ENCODE measurements around the gene ATP8A2. TPM values are rescaled to one million over a fixed set of nuclear protein-coding genes. Genes with fewer than 3 reads are reported as not detected.

ATP8A2 gene
- polyA plus RNA-seq (2013, experiment 1 of 2), result 0.33 TPM
- polyA plus RNA-seq (2013, experiment 2 of 2), result 0.27 TPM

- peak within 1 kb of the TSS; percentile 97 for H3K4me2 ChIP-seq (ENCODE audit: low read length, poor library complexity, severe bottlenecking)
Measured at GRCh38 chr13:25371875-25372283, at the start of gene ATP8A2. TSS of gene ATP8A2 (plus strand) at chr13:25371974. CDS start at chr13:25372213, 239 bp downstream.

GRCh38 chr13:25324100-25324499 is 47.7 kb upstream of the ATP8A2 start:
- H3K18ac ChIP-seq (ENCODE audit: low read depth in 1 of 2, low read length in 2 of 2), result no peak overlapping the region
- H4K91ac ChIP-seq (ENCODE audit: low read length), result no peak overlapping the region
- H3K4me3 ChIP-seq (ENCODE audit: insufficient read depth in 1 of 2, low read depth in 1 of 2, low read length in 2 of 2), result no peak overlapping the region
- no peak overlapping the region for H2BK120ac ChIP-seq (ENCODE audit: low read depth, low read length)
- H4K8ac ChIP-seq (ENCODE audit: low read length), result no peak overlapping the region
- no peak overlapping the region for H2BK12ac ChIP-seq (ENCODE audit: low read length in 2 of 2)
- H2AK5ac ChIP-seq (ENCODE audit: low read length, severe bottlenecking), result no peak overlapping the region
- no peak overlapping the region for H2BK5ac ChIP-seq (ENCODE audit: low read depth, low read length, poor library complexity, severe bottlenecking)
- H3K27ac ChIP-seq (ENCODE audit: low read length, poor library complexity, severe bottlenecking), result no peak overlapping the region
- 91% methylated on average over 1 of the region's 2 CpGs for WGBS
- peak overlapping the region in 1 of 2 experiments; percentile 79 for H3K23ac ChIP-seq (ENCODE audit: low read length in 2 of 2)
- H3K79me1 ChIP-seq (replicated peaks; ENCODE audit: low read length, poor library complexity, severe bottlenecking), result peaks cover 6% of the 10 kb centered on the region
- H3K9ac ChIP-seq (ENCODE audit: low read length), result no peak overlapping the region
- H3K27me3 ChIP-seq (ENCODE audit: control insufficient read depth in 1 of 2, insufficient read depth in 1 of 2, low read length in 2 of 2), result no peaks in the 10 kb centered on the region
- H3K9me3 ChIP-seq (ENCODE audit: control insufficient read depth, low read length), result no peaks in the 10 kb centered on the region
- no peak overlapping the region for H3K4ac ChIP-seq (ENCODE audit: low read depth in 1 of 2, low read length in 2 of 2)
- H2AFZ ChIP-seq (ENCODE audit: low read depth, low read length), result no peak overlapping the region
- H2BK15ac ChIP-seq (ENCODE audit: low read depth, poor library complexity, severe bottlenecking), result no peak overlapping the region
- peaks cover 3 to 93% of the 10 kb centered on the region in 2 experiments for H3K36me3 ChIP-seq (ENCODE audit: control insufficient read depth in 1 of 2, insufficient read depth in 2 of 2, low read depth in 1 of 2, low read length in 2 of 2)
- H3K4me1 ChIP-seq (ENCODE audit: control insufficient read depth, insufficient read depth, low read depth, low read length), result no peaks in the 10 kb centered on the region
- no peak overlapping the region for H3K14ac ChIP-seq (ENCODE audit: low read length in 2 of 2)
- DNase-seq, result no peak
- no peak overlapping the region for H3K4me2 ChIP-seq (ENCODE audit: low read length, poor library complexity, severe bottlenecking)

More at GRCh38 chr13:25371875-25372283, at the start of gene ATP8A2:
- no peak for DNase-seq
- Histone ChIP-seq H3K4ac (ENCODE audit: low read depth in 1 of 2, low read length in 2 of 2) (no peak within 1 kb of the TSS), H2BK5ac (ENCODE audit: low read depth, low read length, poor library complexity, severe bottlenecking) (no peak within 1 kb of the TSS), H2AFZ (ENCODE audit: low read depth, low read length) (peak within 1 kb of the TSS; percentile 58), H2AK5ac (ENCODE audit: low read length, severe bottlenecking) (no peak within 1 kb of the TSS), H3K9ac (ENCODE audit: low read length) (no peak within 1 kb of the TSS), H3K4me3 (ENCODE audit: insufficient read depth in 1 of 2, low read depth in 1 of 2, low read length in 2 of 2) (peak within 1 kb of the TSS; percentile 56 to 65), H4K8ac (ENCODE audit: low read length) (peak within 1 kb of the TSS; percentile 21), H3K79me1 (replicated peaks; ENCODE audit: low read length, poor library complexity, severe bottlenecking) (no peaks in the 10 kb centered on the region), H3K4me1 (ENCODE audit: control insufficient read depth, insufficient read depth, low read depth, low read length) (peaks cover 11% of the 10 kb centered on the region), H3K23ac (ENCODE audit: low read length in 2 of 2) (no peak within 1 kb of the TSS), H3K27me3 (ENCODE audit: control insufficient read depth in 1 of 2, insufficient read depth in 1 of 2, low read length in 2 of 2) (peaks cover 54 to 71% of the 10 kb centered on the region in 2 experiments), H3K27ac (ENCODE audit: low read length, poor library complexity, severe bottlenecking) (no peak within 1 kb of the TSS), H3K9me3 (ENCODE audit: control insufficient read depth, low read length) (no peaks in the 10 kb centered on the region), H3K14ac (ENCODE audit: low read length in 2 of 2) (no peak within 1 kb of the TSS), H2BK15ac (ENCODE audit: low read depth, poor library complexity, severe bottlenecking) (peak within 1 kb of the TSS; percentile 26), H3K18ac (ENCODE audit: low read depth in 1 of 2, low read length in 2 of 2) (no peak within 1 kb of the TSS), H2BK120ac (ENCODE audit: low read depth, low read length) (no peak within 1 kb of the TSS), H2BK12ac (ENCODE audit: low read length in 2 of 2) (no peak within 1 kb of the TSS), H3K36me3 (ENCODE audit: control insufficient read depth in 1 of 2, insufficient read depth in 2 of 2, low read depth in 1 of 2, low read length in 2 of 2) (peaks cover 0 to 4% of the 10 kb centered on the region in 2 experiments), H4K91ac (ENCODE audit: low read length) (peak within 1 kb of the TSS; percentile 28)
- WGBS, result under 1% methylated on average over 37 of the region's 58 CpGs

GRCh38 chr13:25329706-25330105 is 42.1 kb upstream of the ATP8A2 start:
- no peak overlapping the region for H3K4me2 ChIP-seq (ENCODE audit: low read length, poor library complexity, severe bottlenecking)

GRCh38 chr13:25330541-25330940 is 41.2 kb upstream of the ATP8A2 start:
- no peak overlapping the region for H2AK5ac ChIP-seq (ENCODE audit: low read length, severe bottlenecking)
- H3K4me1 ChIP-seq (ENCODE audit: control insufficient read depth, insufficient read depth, low read depth, low read length), result peaks cover 3% of the 10 kb centered on the region
- H3K18ac ChIP-seq (ENCODE audit: low read depth in 1 of 2, low read length in 2 of 2), result no peak overlapping the region
- H4K91ac ChIP-seq (ENCODE audit: low read length), result no peak overlapping the region
- H3K4ac ChIP-seq (ENCODE audit: low read depth in 1 of 2, low read length in 2 of 2), result no peak overlapping the region
- H3K27me3 ChIP-seq (ENCODE audit: control insufficient read depth in 1 of 2, insufficient read depth in 1 of 2, low read length in 2 of 2), result no peaks in the 10 kb centered on the region
- peaks cover 10% of the 10 kb centered on the region for H3K79me1 ChIP-seq (replicated peaks; ENCODE audit: low read length, poor library complexity, severe bottlenecking)
- H3K36me3 ChIP-seq (ENCODE audit: control insufficient read depth in 1 of 2, insufficient read depth in 2 of 2, low read depth in 1 of 2, low read length in 2 of 2), result peaks cover 12 to 87% of the 10 kb centered on the region in 2 experiments
- no peak overlapping the region for H2BK120ac ChIP-seq (ENCODE audit: low read depth, low read length)
- no peaks in the 10 kb centered on the region for H3K9me3 ChIP-seq (ENCODE audit: control insufficient read depth, low read length)
- no peak overlapping the region for H3K4me3 ChIP-seq (ENCODE audit: insufficient read depth in 1 of 2, low read depth in 1 of 2, low read length in 2 of 2)
- peak; percentile 39 for DNase-seq
- no peak overlapping the region for H3K23ac ChIP-seq (ENCODE audit: low read length in 2 of 2)
- H3K4me2 ChIP-seq (ENCODE audit: low read length, poor library complexity, severe bottlenecking), result no peak overlapping the region
- WGBS, result no CpG with 5 or more reads among the region's 1 CpG
- H2AFZ ChIP-seq (ENCODE audit: low read depth, low read length), result no peak overlapping the region
- H2BK5ac ChIP-seq (ENCODE audit: low read depth, low read length, poor library complexity, severe bottlenecking), result no peak overlapping the region
- no peak overlapping the region for H4K8ac ChIP-seq (ENCODE audit: low read length)
- no peak overlapping the region for H2BK12ac ChIP-seq (ENCODE audit: low read length in 2 of 2)
- H2BK15ac ChIP-seq (ENCODE audit: low read depth, poor library complexity, severe bottlenecking), result no peak overlapping the region
- no peak overlapping the region for H3K27ac ChIP-seq (ENCODE audit: low read length, poor library complexity, severe bottlenecking)
- H3K9ac ChIP-seq (ENCODE audit: low read length), result no peak overlapping the region
- H3K14ac ChIP-seq (ENCODE audit: low read length in 2 of 2), result no peak overlapping the region

More at GRCh38 chr13:25329706-25330105, 42.1 kb upstream of the ATP8A2 start:
- peaks cover 3% of the 10 kb centered on the region for H3K4me1 ChIP-seq (ENCODE audit: control insufficient read depth, insufficient read depth, low read depth, low read length)
- no peak overlapping the region for H2BK120ac ChIP-seq (ENCODE audit: low read depth, low read length)
- no peak overlapping the region for H3K9ac ChIP-seq (ENCODE audit: low read length)
- no peak overlapping the region for H3K4me3 ChIP-seq (ENCODE audit: insufficient read depth in 1 of 2, low read depth in 1 of 2, low read length in 2 of 2)
- peak overlapping the region; percentile 14 for H2AFZ ChIP-seq (ENCODE audit: low read depth, low read length)
- no peak overlapping the region for H2AK5ac ChIP-seq (ENCODE audit: low read length, severe bottlenecking)
- no peaks in the 10 kb centered on the region for H3K27me3 ChIP-seq (ENCODE audit: control insufficient read depth in 1 of 2, insufficient read depth in 1 of 2, low read length in 2 of 2)
- peak; percentile 73 for DNase-seq
- H3K14ac ChIP-seq (ENCODE audit: low read length in 2 of 2), result peak overlapping the region in 1 of 2 experiments; percentile 71
- no peak overlapping the region for H4K91ac ChIP-seq (ENCODE audit: low read length)
- peaks cover 9% of the 10 kb centered on the region for H3K79me1 ChIP-seq (replicated peaks; ENCODE audit: low read length, poor library complexity, severe bottlenecking)
- H4K8ac ChIP-seq (ENCODE audit: low read length), result no peak overlapping the region
- H3K18ac ChIP-seq (ENCODE audit: low read depth in 1 of 2, low read length in 2 of 2), result no peak overlapping the region
- no peaks in the 10 kb centered on the region for H3K9me3 ChIP-seq (ENCODE audit: control insufficient read depth, low read length)
- peaks cover 12 to 95% of the 10 kb centered on the region in 2 experiments for H3K36me3 ChIP-seq (ENCODE audit: control insufficient read depth in 1 of 2, insufficient read depth in 2 of 2, low read depth in 1 of 2, low read length in 2 of 2)
- H2BK15ac ChIP-seq (ENCODE audit: low read depth, poor library complexity, severe bottlenecking), result no peak overlapping the region
- no peak overlapping the region for H3K4ac ChIP-seq (ENCODE audit: low read depth in 1 of 2, low read length in 2 of 2)
- H2BK5ac ChIP-seq (ENCODE audit: low read depth, low read length, poor library complexity, severe bottlenecking), result peak overlapping the region; percentile 14
- H2BK12ac ChIP-seq (ENCODE audit: low read length in 2 of 2), result no peak overlapping the region
- H3K23ac ChIP-seq (ENCODE audit: low read length in 2 of 2), result no peak overlapping the region
- WGBS, result 65% methylated on average over 4 of the region's 4 CpGs
- H3K27ac ChIP-seq (ENCODE audit: low read length, poor library complexity, severe bottlenecking), result peak overlapping the region; percentile 43
